DND-41 (cell line): ENCODE data around the gene CACNA1E.

Source experiments
- ATAC-seq: fragments of 200-7000 bp; cut with Tn5 transposase; 3 replicates; pipeline ENCODE4 v1.9.1; 2021; ENCODE audit warnings: low read depth; ENCODE audit not compliant: insufficient read depth
- DNase-seq: peaks from one replicate; pipeline ENCODE4 v3.0.0-alpha.2; 2020
- H2AFZ ChIP-seq: 2 replicates; pipeline ENCODE4 v1.6.0; 2012; ENCODE audit warnings: low read depth, low read length
- H3K27ac ChIP-seq: 2 replicates; pipeline ENCODE4 v1.5.1; 2012; ENCODE audit warnings: low read length, inconsistent platforms
- H3K27me3 ChIP-seq: fragments of 200-600 bp; sonication (generic); 2 replicates; pipeline ENCODE4 v1.6.0; 2012; ENCODE audit warnings: low read length, mild to moderate bottlenecking, inconsistent platforms; ENCODE audit not compliant: insufficient read depth, poor library complexity
- H3K36me3 ChIP-seq: 2 replicates; pipeline ENCODE4 v1.5.1; 2012; ENCODE audit warnings: low read length, inconsistent platforms; ENCODE audit not compliant: insufficient read depth
- H3K4me1 ChIP-seq: 2 replicates; pipeline ENCODE4 v1.5.1; 2012; ENCODE audit warnings: mild to moderate bottlenecking, low read length; ENCODE audit not compliant: insufficient read depth
- H3K4me2 ChIP-seq: 2 replicates; pipeline ENCODE4 v1.6.0; 2012; ENCODE audit warnings: mild to moderate bottlenecking, moderate library complexity, low read length, inconsistent platforms; ENCODE audit not compliant: insufficient read depth
- H3K4me3 ChIP-seq, 2 experiments: fragments of 200-600 bp in 1 of 2; shearing (Covaris generic) in 1 of 2; 2 replicates each; pipeline ENCODE4 v1.5.1; 2012 to 2016; ENCODE audit warnings: inconsistent platforms in 2 of 2, low read length in 2 of 2, mild to moderate bottlenecking in 2 of 2, low read depth in 1 of 2, moderate library complexity in 1 of 2
- H3K79me2 ChIP-seq: 2 replicates; pipeline ENCODE4 v1.6.0; 2012; ENCODE audit warnings: low read length, inconsistent platforms; ENCODE audit not compliant: insufficient read depth
- H3K9ac ChIP-seq: 2 replicates; pipeline ENCODE4 v1.6.0; 2012; ENCODE audit warnings: low read depth, mild to moderate bottlenecking, inconsistent platforms, low read length, moderate library complexity
- H3K9me3 ChIP-seq: 2 replicates; pipeline ENCODE4 v1.5.1; 2012; ENCODE audit warnings: low read length, moderate library complexity, mild to moderate bottlenecking, inconsistent platforms; ENCODE audit not compliant: insufficient read depth, severe bottlenecking
- H4K20me1 ChIP-seq: 2 replicates; pipeline ENCODE4 v1.6.0; 2012; ENCODE audit warnings: low read length; ENCODE audit not compliant: insufficient read depth
- CTCF ChIP-seq: IDR thresholded peaks from 2 replicates; pipeline ENCODE4 v1.5.1; 2012; ENCODE audit warnings: borderline replicate concordance, low read length, moderate library complexity, mild to moderate bottlenecking; ENCODE audit not compliant: poor library complexity, severe bottlenecking; ENCODE audit errors: extremely low read depth
- EZH2 ChIP-seq: IDR thresholded peaks from 3 replicates; pipeline ENCODE4 v1.6.1; 2012; ENCODE audit warnings: borderline replicate concordance, low read depth, mild to moderate bottlenecking, moderate library complexity, low read length, inconsistent platforms; ENCODE audit not compliant: severe bottlenecking

Gene CACNA1E

GRCh38 chr1:181568736-181569135 is 85.4 kb downstream of the CACNA1E start:
- Histone ChIP-seq H2AFZ (no peak overlapping the region), H3K9me3 (no peaks in the 10 kb centered on the region), H3K4me2 (no peak overlapping the region), H3K4me3 (no peak overlapping the region), H3K9ac (no peak overlapping the region), H4K20me1 (no peaks in the 10 kb centered on the region), H3K36me3 (no peaks in the 10 kb centered on the region), H3K79me2 (no peaks in the 10 kb centered on the region), H3K27me3 (peaks cover 12% of the 10 kb centered on the region), H3K27ac (no peak overlapping the region), H3K4me1 (no peaks in the 10 kb centered on the region)
- ATAC-seq (no peak), DNase-seq (no peak)
- TF ChIP-seq CTCF (no peak), EZH2 (no peak)

- TF ChIP-seq CTCF (no peak), EZH2 (no peak)
- Histone ChIP-seq H3K27me3 (peaks cover 6% of the 10 kb centered on the region), H3K9me3 (no peaks in the 10 kb centered on the region), H3K27ac (no peak overlapping the region), H3K79me2 (no peaks in the 10 kb centered on the region), H3K9ac (no peak overlapping the region), H3K4me1 (no peaks in the 10 kb centered on the region), H3K36me3 (no peaks in the 10 kb centered on the region), H2AFZ (no peak overlapping the region), H4K20me1 (no peaks in the 10 kb centered on the region), H3K4me2 (no peak overlapping the region), H3K4me3 (no peak overlapping the region)
- DNase-seq, result no peak
- ATAC-seq, result no peak
Observed at GRCh38 chr1:181577475-181577874, 94.2 kb downstream of the CACNA1E start.

GRCh38 chr1:181583598-181583997 is 100.3 kb downstream of the CACNA1E start:
- Histone ChIP-seq H3K4me2 (no peak overlapping the region), H3K9ac (no peak overlapping the region), H3K4me3 (no peak overlapping the region), H2AFZ (no peak overlapping the region), H4K20me1 (no peaks in the 10 kb centered on the region), H3K27ac (no peak overlapping the region), H3K36me3 (no peaks in the 10 kb centered on the region), H3K79me2 (no peaks in the 10 kb centered on the region), H3K9me3 (no peaks in the 10 kb centered on the region), H3K4me1 (no peaks in the 10 kb centered on the region), H3K27me3 (peaks cover 8% of the 10 kb centered on the region)
- TF ChIP-seq CTCF (no peak), EZH2 (no peak)
- no peak for DNase-seq
- ATAC-seq, result no peak
